Effector memory CD8-positive, alpha-beta T cell (primary cell): Measurements from ENCODE around the gene OR5M3.

Source experiments
- ATAC-seq: fragments of 150-1000 bp; cut with Tn5 transposase; replicated peaks from 2 replicates; pipeline ENCODE4 v1.10.0; 2021; ENCODE audit warnings: mild to moderate bottlenecking, moderate library complexity
- DNase-seq, 3 experiments: peaks; one replicate each; pipeline ENCODE4 v3.0.0; 2021
- H3K27ac Mint-ChIP-seq, 2 donors: one replicate each; pipeline ENCODE4 v1.8.0; 2022; ENCODE audit warnings: mild to moderate bottlenecking in 2 of 2, mixed read lengths in 2 of 2, moderate library complexity in 2 of 2
- H3K27me3 Mint-ChIP-seq, 2 donors: one replicate each; pipeline ENCODE4 v1.8.0; 2022; ENCODE audit warnings: mixed read lengths in 2 of 2
- H3K36me3 Mint-ChIP-seq: one replicate; pipeline ENCODE4 v1.8.0; 2022; ENCODE audit warnings: mild to moderate bottlenecking, moderate library complexity, mixed read lengths; ENCODE audit not compliant: insufficient read depth
- H3K4me1 Mint-ChIP-seq, 2 donors: one replicate each; pipeline ENCODE4 v1.8.0; 2022; ENCODE audit warnings: low read depth in 2 of 2, mixed read lengths in 2 of 2
- H3K4me3 Mint-ChIP-seq, 2 donors: one replicate each; pipeline ENCODE4 v1.8.0; 2022; ENCODE audit warnings: mild to moderate bottlenecking in 2 of 2, mixed read lengths in 2 of 2, moderate library complexity in 2 of 2
- H3K9me3 Mint-ChIP-seq, 2 donors: one replicate each; pipeline ENCODE4 v1.8.0; 2022; ENCODE audit warnings: mixed read lengths in 2 of 2
- total RNA-seq, 9 experiments: gene quantifications; one replicate each; lab custom pipeline; 2026; lab: John Stamatoyannopoulos, UW

OR5M3 gene
- total RNA-seq, result 0 reads per million in 9 experiments

- Mint-ChIP-seq H3K4me3 (no peak within 1 kb of the TSS), H3K27ac (no peak within 1 kb of the TSS), H3K4me1 (no peaks in the 10 kb centered on the region), H3K36me3 (no peaks in the 10 kb centered on the region), H3K9me3 (peaks cover 0 to 6% of the 10 kb centered on the region in 2 donors), H3K27me3 (no peaks in the 10 kb centered on the region)
- ATAC-seq, result no peak
- DNase-seq, result no peak
These were observed at the start of gene OR5M3 for GRCh38 chr11:56473252-56473651. OR5M3 (minus strand) TSS chr11:56473352; CDS start chr11:56470497, 2,855 bp downstream.

- H3K36me3 Mint-ChIP-seq, result no peaks in the 10 kb centered on the region
- H3K27me3 Mint-ChIP-seq, result no peaks in the 10 kb centered on the region
- peaks cover 13 to 18% of the 10 kb centered on the region in 2 donors for H3K9me3 Mint-ChIP-seq
- DNase-seq (no peak), ATAC-seq (no peak)
- no peak overlapping the region for H3K27ac Mint-ChIP-seq
- no peak overlapping the region for H3K4me3 Mint-ChIP-seq
- no peaks in the 10 kb centered on the region for H3K4me1 Mint-ChIP-seq
These were observed 48.9 kb upstream of the OR5M3 start for GRCh38 chr11:56522008-56522407.

GRCh38 chr11:56513280-56513679 is 40.1 kb upstream of the OR5M3 start:
- ATAC-seq (no peak), DNase-seq (no peak)
- no peak overlapping the region for H3K4me3 Mint-ChIP-seq
- no peaks in the 10 kb centered on the region for H3K4me1 Mint-ChIP-seq
- no peaks in the 10 kb centered on the region for H3K27me3 Mint-ChIP-seq
- peaks cover 8 to 15% of the 10 kb centered on the region in 2 donors for H3K9me3 Mint-ChIP-seq
- no peaks in the 10 kb centered on the region for H3K36me3 Mint-ChIP-seq
- H3K27ac Mint-ChIP-seq, result no peak overlapping the region

GRCh38 chr11:56509439-56509838 is 36.3 kb upstream of the OR5M3 start:
- H3K4me3 Mint-ChIP-seq, result no peak overlapping the region
- no peak for DNase-seq
- H3K4me1 Mint-ChIP-seq, result no peaks in the 10 kb centered on the region
- no peaks in the 10 kb centered on the region for H3K27me3 Mint-ChIP-seq
- H3K9me3 Mint-ChIP-seq, result peaks cover 9 to 15% of the 10 kb centered on the region in 2 donors
- H3K36me3 Mint-ChIP-seq, result no peaks in the 10 kb centered on the region
- no peak overlapping the region for H3K27ac Mint-ChIP-seq
- ATAC-seq, result no peak

GRCh38 chr11:56497010-56497409 is 23.9 kb upstream of the OR5M3 start:
- ATAC-seq, result no peak
- H3K27ac Mint-ChIP-seq, result no peak overlapping the region
- no peaks in the 10 kb centered on the region for H3K27me3 Mint-ChIP-seq
- no peaks in the 10 kb centered on the region for H3K36me3 Mint-ChIP-seq
- no peaks in the 10 kb centered on the region for H3K4me1 Mint-ChIP-seq
- peaks cover 7 to 19% of the 10 kb centered on the region in 2 donors for H3K9me3 Mint-ChIP-seq
- no peak for DNase-seq
- no peak overlapping the region for H3K4me3 Mint-ChIP-seq

- ATAC-seq, result no peak
- Mint-ChIP-seq H3K36me3 (no peaks in the 10 kb centered on the region), H3K9me3 (peaks cover 5 to 17% of the 10 kb centered on the region in 2 donors), H3K4me1 (no peaks in the 10 kb centered on the region), H3K27ac (no peak overlapping the region), H3K4me3 (no peak overlapping the region), H3K27me3 (no peaks in the 10 kb centered on the region)
- no peak for DNase-seq
These were observed 22.0 kb upstream of the OR5M3 start for GRCh38 chr11:56495117-56495516.

GRCh38 chr11:56491270-56491669 is 18.1 kb upstream of the OR5M3 start, which contains the start of gene OR5M8:
OR5M8 (minus strand) TSS chr11:56491370; CDS start chr11:56491370, 0 bp downstream.
- no peak within 1 kb of the TSS for H3K27ac Mint-ChIP-seq
- no peaks in the 10 kb centered on the region for H3K4me1 Mint-ChIP-seq
- DNase-seq, result no peak
- H3K4me3 Mint-ChIP-seq, result no peak within 1 kb of the TSS
- H3K27me3 Mint-ChIP-seq, result no peaks in the 10 kb centered on the region
- no peak for ATAC-seq
- no peaks in the 10 kb centered on the region for H3K36me3 Mint-ChIP-seq
- H3K9me3 Mint-ChIP-seq, result peaks cover 2 to 6% of the 10 kb centered on the region in 2 donors

GRCh38 chr11:56486801-56487200 is 13.6 kb upstream of the OR5M3 start:
- Mint-ChIP-seq H3K4me1 (no peaks in the 10 kb centered on the region), H3K36me3 (no peaks in the 10 kb centered on the region), H3K27ac (no peak overlapping the region), H3K4me3 (no peak overlapping the region), H3K27me3 (no peaks in the 10 kb centered on the region), H3K9me3 (peaks cover 6% of the 10 kb centered on the region in 2 donors)
- no peak for ATAC-seq
- no peak for DNase-seq

- H3K4me3 Mint-ChIP-seq, result no peak overlapping the region
- H3K36me3 Mint-ChIP-seq, result no peaks in the 10 kb centered on the region
- DNase-seq, result no peak
- peaks cover 6 to 11% of the 10 kb centered on the region in 2 donors for H3K9me3 Mint-ChIP-seq
- no peak overlapping the region for H3K27ac Mint-ChIP-seq
- no peak for ATAC-seq
- H3K4me1 Mint-ChIP-seq, result no peaks in the 10 kb centered on the region
- H3K27me3 Mint-ChIP-seq, result no peaks in the 10 kb centered on the region
These were observed 1.6 kb upstream of the OR5M3 start for GRCh38 chr11:56474729-56475235.

GRCh38 chr11:56457076-56457475 is 16.1 kb downstream of the OR5M3 start:
- Mint-ChIP-seq H3K4me3 (no peak overlapping the region), H3K27ac (no peak overlapping the region), H3K9me3 (peaks cover 3 to 7% of the 10 kb centered on the region in 2 donors), H3K4me1 (no peaks in the 10 kb centered on the region), H3K36me3 (no peaks in the 10 kb centered on the region), H3K27me3 (no peaks in the 10 kb centered on the region)
- DNase-seq (no peak), ATAC-seq (no peak)

- no peak for DNase-seq
- H3K27me3 Mint-ChIP-seq, result no peaks in the 10 kb centered on the region
- no peaks in the 10 kb centered on the region for H3K36me3 Mint-ChIP-seq
- ATAC-seq, result no peak
- no peak overlapping the region for H3K27ac Mint-ChIP-seq
- peaks cover 6 to 9% of the 10 kb centered on the region in 2 donors for H3K9me3 Mint-ChIP-seq
- no peak overlapping the region for H3K4me3 Mint-ChIP-seq
- no peaks in the 10 kb centered on the region for H3K4me1 Mint-ChIP-seq
These were observed 19.6 kb downstream of the OR5M3 start for GRCh38 chr11:56453521-56453920.
